ENCODE measurements around the gene KCNS1.

Gene KCNS1

DNA sequence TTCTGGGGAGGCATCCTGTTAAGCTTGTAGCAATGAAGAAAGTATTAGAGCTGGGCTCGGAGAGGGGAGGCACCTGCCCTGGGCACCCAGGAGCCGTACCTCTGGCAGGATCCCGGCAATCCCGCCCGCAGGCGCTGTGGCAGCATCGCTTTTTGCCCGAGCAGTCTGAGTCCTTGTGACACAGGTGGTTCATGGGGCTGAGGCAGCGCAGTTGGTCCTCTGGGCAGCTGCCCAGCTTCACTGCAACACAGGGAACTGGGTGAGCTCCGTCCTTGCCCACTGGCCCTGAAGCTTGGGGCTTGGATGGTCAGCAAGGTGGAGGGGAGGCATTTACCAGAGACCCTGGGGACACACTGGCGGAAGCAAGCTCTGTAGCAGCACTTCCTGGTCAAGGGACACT is 9.4 kb upstream of the KCNS1 start:
- H3K27ac ChIP-seq, result no peak overlapping the region
- no peak for DNase-seq (ENCODE audit: low read depth, low spot score)

GRCh38 chr20:45109634-45110033 is 8.7 kb upstream of the KCNS1 start:
- H3K27ac ChIP-seq, result no peak overlapping the region
- no peak for DNase-seq (ENCODE audit: low read depth, low spot score)

DNA sequence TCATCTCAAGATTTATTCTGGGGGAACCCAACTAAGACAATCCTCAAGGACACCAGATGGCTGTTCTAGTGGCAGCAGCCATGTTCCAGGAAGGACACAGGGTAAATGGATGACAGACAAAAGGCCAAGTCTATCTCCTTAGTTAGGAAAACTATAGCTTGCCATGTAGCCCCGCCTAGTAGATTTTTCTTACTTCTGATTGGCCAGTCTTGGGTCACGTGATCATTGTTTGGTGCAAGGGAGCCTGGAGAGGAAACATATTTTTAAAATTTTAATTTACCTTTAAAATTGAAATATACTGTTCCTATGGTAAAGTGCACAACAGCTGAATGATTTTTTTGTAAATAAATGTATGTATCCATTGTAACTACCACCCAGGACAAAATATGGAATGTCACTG is 4.4 kb upstream of the KCNS1 start:
- peak overlapping the region; percentile 45 for H3K27ac ChIP-seq
- no peak for DNase-seq (ENCODE audit: low read depth, low spot score)

DNA sequence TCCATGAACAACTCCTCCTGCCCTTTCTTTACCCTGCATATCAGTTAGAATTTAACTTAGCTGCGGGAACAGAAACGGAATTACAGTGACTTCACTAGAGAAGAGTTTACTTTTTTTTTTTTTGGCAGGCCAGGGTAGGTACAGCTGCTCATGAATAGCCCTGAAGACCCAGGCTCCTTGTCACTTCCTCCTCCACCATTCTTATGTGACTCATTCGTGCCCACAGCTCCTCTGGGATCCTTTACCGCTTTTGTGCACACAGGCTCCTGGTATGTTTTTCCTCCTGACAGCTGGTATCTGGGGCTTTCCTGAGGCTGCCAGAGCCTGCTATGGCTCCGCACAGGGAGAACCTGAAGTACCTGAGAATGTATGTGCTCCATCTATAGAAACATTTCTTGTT is 3.9 kb upstream of the KCNS1 start:
- DNase-seq (ENCODE audit: low read depth, low spot score), result peak; percentile 75
- H3K27ac ChIP-seq, result peak overlapping the region; percentile 45

- DNase-seq (ENCODE audit: low read depth, low spot score), result no peak
- no peak overlapping the region for H3K27ac ChIP-seq
Observed at GRCh38 chr20:45103072-45103471, 2.1 kb upstream of the KCNS1 start.

- no peak for DNase-seq (ENCODE audit: low read depth, low spot score)
- H3K27ac ChIP-seq, result no peak overlapping the region
Observed at GRCh38 chr20:45101333-45101850, 465 bp upstream of the KCNS1 start.

- DNase-seq (ENCODE audit: low read depth, low spot score), result no peak
Observed at GRCh38 chr20:45098103-45098773, 2.7 kb downstream of the KCNS1 start.

DNA sequence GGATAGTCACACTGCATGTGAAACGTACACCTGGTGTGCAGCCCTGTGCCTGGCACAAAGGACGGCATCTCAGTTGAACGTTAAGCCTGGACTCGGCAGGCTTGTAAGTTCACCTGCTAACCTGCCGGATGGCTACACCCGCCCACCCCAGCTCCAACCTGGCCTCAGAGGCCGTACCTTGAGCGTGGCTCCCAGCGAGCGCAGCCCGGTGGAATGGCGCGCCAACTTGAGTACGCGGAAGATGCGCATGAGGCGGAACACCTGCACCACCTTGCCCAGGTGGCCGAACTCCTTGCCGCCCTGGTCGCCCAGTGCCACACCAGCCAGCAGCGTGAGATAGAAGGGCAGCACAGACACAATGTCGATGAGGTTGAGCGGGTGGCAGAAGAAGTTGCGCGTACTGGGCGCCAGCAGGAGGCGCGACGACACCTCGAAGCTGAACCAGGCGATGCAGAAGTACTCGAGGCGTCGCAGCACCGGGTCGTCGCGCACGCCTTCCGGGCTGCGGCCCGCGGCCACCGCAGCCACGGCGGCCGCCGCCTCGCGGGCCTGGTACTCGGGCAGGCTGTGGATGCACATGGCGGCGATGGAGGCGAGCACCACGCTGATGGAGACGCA is 3.3 kb downstream of the KCNS1 start:
- no peak overlapping the region for H3K27ac ChIP-seq
- DNase-seq (ENCODE audit: low read depth, low spot score), result no peak

More at GRCh38 chr20:45098103-45098773, 2.7 kb downstream of the KCNS1 start:
- H3K27ac ChIP-seq, result no peak overlapping the region

DNA sequence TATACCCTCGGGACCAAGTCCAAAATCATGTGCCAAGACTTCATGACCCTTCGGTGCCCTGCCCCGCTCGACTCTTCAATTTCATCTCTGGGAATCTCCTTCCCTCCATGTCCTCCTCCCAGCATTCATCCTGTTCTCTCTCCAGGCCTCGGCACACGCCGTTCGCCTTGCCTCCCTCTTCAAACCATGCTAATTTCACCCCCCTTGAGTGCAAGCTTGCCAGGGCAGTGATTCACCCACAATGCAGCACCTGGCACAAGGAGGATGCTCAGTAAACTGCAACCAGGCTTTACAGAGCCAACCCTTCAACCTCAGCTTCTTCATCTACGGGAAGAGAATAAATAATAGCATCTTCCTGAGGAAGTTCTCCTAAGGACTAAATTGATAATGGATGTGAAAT is 4.1 kb downstream of the KCNS1 start:
- no peak for DNase-seq (ENCODE audit: low read depth, low spot score)
- no peak overlapping the region for H3K27ac ChIP-seq

GRCh38 chr20:45095805-45096238 is 5.1 kb downstream of the KCNS1 start:
- no peak for DNase-seq (ENCODE audit: low read depth, low spot score)
- no peak overlapping the region for H3K27ac ChIP-seq

GRCh38 chr20:45094864-45095574 is 5.9 kb downstream of the KCNS1 start:
- DNase-seq (ENCODE audit: low read depth, low spot score), result no peak
- H3K27ac ChIP-seq, result no peak overlapping the region

GRCh38 chr20:45094201-45094600 is 6.7 kb downstream of the KCNS1 start:
- DNase-seq (ENCODE audit: low read depth, low spot score), result no peak
- no peak overlapping the region for H3K27ac ChIP-seq

DNA sequence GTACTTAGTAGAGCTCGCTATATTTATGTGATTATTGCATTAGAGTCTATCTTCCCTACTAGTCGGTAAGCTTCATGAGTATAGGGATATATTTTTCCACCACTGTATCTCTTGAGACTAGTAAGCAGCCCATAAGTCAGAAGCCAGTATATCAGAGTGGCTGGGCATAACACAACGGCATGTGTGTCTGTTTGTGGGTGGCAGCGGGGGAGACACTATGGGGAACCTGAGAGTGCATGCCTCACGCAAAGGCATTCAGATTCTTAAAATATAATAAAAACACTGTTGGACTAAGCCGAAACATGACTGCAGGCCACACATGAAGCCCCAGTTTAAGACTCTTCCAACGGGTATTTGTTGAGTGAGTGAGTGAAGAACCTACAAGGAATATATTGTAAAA is 8.0 kb downstream of the KCNS1 start:
- H3K27ac ChIP-seq, result no peak overlapping the region
- DNase-seq (ENCODE audit: low read depth, low spot score), result no peak

GRCh38 chr20:45091366-45091765 is 9.6 kb downstream of the KCNS1 start:
- no peak overlapping the region for H3K27ac ChIP-seq
- DNase-seq (ENCODE audit: low read depth, low spot score), result no peak

GRCh38 chr20:45090481-45090880 is 10.4 kb downstream of the KCNS1 start:
- H3K27ac ChIP-seq, result peak overlapping the region; percentile 12
- no peak for DNase-seq (ENCODE audit: low read depth, low spot score)

- H3K27ac ChIP-seq, result peak overlapping the region; percentile 95
- peak; percentile 33 for DNase-seq (ENCODE audit: low read depth, low spot score)
Observed at GRCh38 chr20:45088247-45088646, 12.7 kb downstream of the KCNS1 start.

GRCh38 chr20:45087814-45088213 is 13.1 kb downstream of the KCNS1 start:
- H3K27ac ChIP-seq, result peak overlapping the region; percentile 95
- no peak for DNase-seq (ENCODE audit: low read depth, low spot score)

DNA sequence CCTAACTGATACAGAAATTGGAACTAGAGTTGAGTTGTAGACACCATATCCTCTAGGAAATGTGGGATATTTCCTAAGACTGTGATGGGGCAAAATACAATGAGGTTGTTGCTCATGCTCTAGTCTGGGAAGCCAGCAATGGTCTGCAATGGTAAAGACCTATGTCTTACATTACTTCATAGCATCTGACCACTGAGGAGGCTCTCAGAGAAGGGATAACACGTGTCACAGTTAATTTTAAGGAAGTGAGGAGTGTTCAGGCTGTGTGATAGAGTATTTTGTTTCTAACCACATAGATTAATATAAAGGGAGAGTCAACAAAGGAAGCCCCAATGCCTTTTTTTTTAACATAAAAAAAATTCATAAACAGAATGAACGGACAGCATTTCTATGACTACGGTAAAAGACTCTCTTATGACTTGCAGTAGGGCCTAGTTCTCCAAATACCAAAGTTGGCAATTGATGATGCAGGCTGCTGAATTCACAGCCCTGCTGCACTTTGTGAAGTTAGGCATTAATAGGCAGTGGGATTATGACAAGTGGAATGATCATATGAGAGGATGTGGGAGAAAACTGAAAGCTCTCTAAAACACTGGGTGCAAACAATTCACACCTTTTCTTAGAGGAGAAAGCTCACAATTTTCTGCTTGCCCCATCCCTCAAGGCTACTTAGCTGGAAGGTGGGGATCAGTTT is 13.7 kb downstream of the KCNS1 start:
- no peak for DNase-seq (ENCODE audit: low read depth, low spot score)
- H3K27ac ChIP-seq, result peak overlapping the region; percentile 95

GRCh38 chr20:45085867-45086266 is 15.1 kb downstream of the KCNS1 start:
- no peak for DNase-seq (ENCODE audit: low read depth, low spot score)
- no peak overlapping the region for H3K27ac ChIP-seq

- no peak overlapping the region for H3K27ac ChIP-seq
- no peak for DNase-seq (ENCODE audit: low read depth, low spot score)
Observed at GRCh38 chr20:45085289-45085688, 15.6 kb downstream of the KCNS1 start.

- no peak for DNase-seq (ENCODE audit: low read depth, low spot score)
- H3K27ac ChIP-seq, result no peak overlapping the region
Observed at GRCh38 chr20:45083127-45083526, 17.8 kb downstream of the KCNS1 start.

All from epithelial cell of prostate (primary cell).